MCF 10A (cell line): ENCODE data around the gene LAMB3. TPM values are rescaled to one million over a fixed set of nuclear protein-coding genes. Genes with fewer than 3 reads are reported as not detected.
A peak's percentile ranks its signal among the peaks of the same experiment; 100 is the strongest.

Experiments used
- BruUV-seq: library from RNA; stranded (reverse); fragments of 400-500 nt; replicated peaks from 2 replicates; lab custom pipeline; 2021; lab: Mats Ljungman, UMichigan
- CTCF ChIA-PET: fragments of 300-600 bp; sonication (Branson Sonifier 250); formaldehyde crosslinking; extraction: SDS; loops from one replicate; lab custom pipeline; 2021; ENCODE audit warnings: antibody characterized with exemption, inconsistent platforms; lab: Yijun Ruan, JAX
- POLR2A ChIA-PET: fragments of 300-600, 350-650 bp; sonication (Branson Sonifier 250); formaldehyde crosslinking; extraction: SDS; loops from one replicate; lab custom pipeline; 2020; ENCODE audit warnings: antibody characterized with exemption, inconsistent platforms; lab: Yijun Ruan, JAX
- DNase-seq: peaks from one replicate; pipeline ENCODE4 v3.0.0-alpha.2; 2018; ENCODE audit not compliant: unreplicated experiment
- H3K27ac Mint-ChIP-seq: one replicate; pipeline ENCODE4 v1.8.0; 2022; ENCODE audit warnings: mild to moderate bottlenecking, low read depth, mixed read lengths; ENCODE audit not compliant: unreplicated experiment
- H3K27me3 Mint-ChIP-seq: one replicate; pipeline ENCODE4 v1.8.0; 2022; ENCODE audit warnings: mixed read lengths; ENCODE audit not compliant: insufficient read depth, unreplicated experiment
- H3K36me3 Mint-ChIP-seq: one replicate; pipeline ENCODE4 v1.8.0; 2022; ENCODE audit warnings: mild to moderate bottlenecking, moderate library complexity, mixed read lengths; ENCODE audit not compliant: insufficient read depth, unreplicated experiment
- H3K4me1 Mint-ChIP-seq: one replicate; pipeline ENCODE4 v1.8.0; 2022; ENCODE audit warnings: mixed read lengths; ENCODE audit not compliant: insufficient read depth, unreplicated experiment
- H3K4me3 Mint-ChIP-seq: one replicate; pipeline ENCODE4 v1.8.0; 2022; ENCODE audit warnings: mild to moderate bottlenecking, moderate library complexity, mixed read lengths; ENCODE audit not compliant: unreplicated experiment
- H3K9me3 Mint-ChIP-seq: one replicate; pipeline ENCODE4 v1.8.0; 2022; ENCODE audit warnings: mixed read lengths; ENCODE audit not compliant: unreplicated experiment
- intact Hi-C: fragments of 100-400 bp; cut with micrococcal nuclease; formaldehyde crosslinking; loops from 2 replicates; pipeline ENCODE4 v1.14.1; 2022
- total RNA-seq: library from RNA; stranded (reverse); gene quantifications from 2 replicates; pipeline ENCODE4 v1.2.3, GENCODE V29; 2022
- TF ChIP-seq, protein P1 (sequence below): fragments of 200-600 bp; IDR thresholded peaks from one replicate; pipeline ENCODE4 v1.8.0; 2022; ENCODE audit warnings: antibody characterized with exemption, mild to moderate bottlenecking; ENCODE audit not compliant: unreplicated experiment

LAMB3 gene
- total RNA-seq, 1 experiment from 2014 or later: 1,572 TPM

DNA sequence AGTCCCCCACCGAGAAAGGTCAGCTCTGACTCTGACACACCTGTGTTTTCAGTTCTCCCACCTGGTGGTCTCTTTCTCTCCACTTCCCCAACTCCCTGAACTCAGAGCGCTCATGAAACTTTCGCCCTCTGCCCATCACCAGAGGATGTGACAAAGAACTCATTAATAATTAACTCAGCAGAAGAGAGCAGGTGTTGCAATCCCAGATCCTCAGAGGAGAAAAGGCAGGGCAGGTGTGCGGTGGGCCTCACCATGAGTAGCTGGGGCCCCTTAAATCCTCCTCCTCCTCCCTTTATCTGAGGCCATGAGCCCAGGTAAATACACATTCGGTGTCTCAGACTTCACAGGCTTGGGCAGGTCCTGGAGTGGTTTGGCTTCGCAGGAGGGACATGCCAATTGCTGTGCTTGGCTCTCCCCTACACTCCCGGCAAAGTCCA lies 1.7 kb upstream of the LAMB3 start:
- Mint-ChIP-seq H3K9me3 (no peaks in the 10 kb centered on the region), H3K27me3 (no peaks in the 10 kb centered on the region), H3K4me1 (peaks cover 85% of the 10 kb centered on the region), H3K36me3 (peaks cover 27% of the 10 kb centered on the region), H3K4me3 (peak overlapping the region; percentile 37), H3K27ac (peak overlapping the region; percentile 99)
- intact Hi-C loops: loop anchor here (1.0 to 10.0 kb wide), 4 partner anchors 38 to 249 kb away; no protein-coding TSS in a partner anchor
- no TSS peak for BruUV-seq
- POLR2A ChIA-PET: interaction anchor here (0.9 to 18.4 kb wide), 24 partner anchors 8 to 284 kb away, joined by 3 to 458 read pairs (median 12); partner anchors contain the start of genes C1orf74, G0S2 and IRF6
- peak; percentile 71 for DNase-seq
- TF ChIP-seq, protein P1, sequence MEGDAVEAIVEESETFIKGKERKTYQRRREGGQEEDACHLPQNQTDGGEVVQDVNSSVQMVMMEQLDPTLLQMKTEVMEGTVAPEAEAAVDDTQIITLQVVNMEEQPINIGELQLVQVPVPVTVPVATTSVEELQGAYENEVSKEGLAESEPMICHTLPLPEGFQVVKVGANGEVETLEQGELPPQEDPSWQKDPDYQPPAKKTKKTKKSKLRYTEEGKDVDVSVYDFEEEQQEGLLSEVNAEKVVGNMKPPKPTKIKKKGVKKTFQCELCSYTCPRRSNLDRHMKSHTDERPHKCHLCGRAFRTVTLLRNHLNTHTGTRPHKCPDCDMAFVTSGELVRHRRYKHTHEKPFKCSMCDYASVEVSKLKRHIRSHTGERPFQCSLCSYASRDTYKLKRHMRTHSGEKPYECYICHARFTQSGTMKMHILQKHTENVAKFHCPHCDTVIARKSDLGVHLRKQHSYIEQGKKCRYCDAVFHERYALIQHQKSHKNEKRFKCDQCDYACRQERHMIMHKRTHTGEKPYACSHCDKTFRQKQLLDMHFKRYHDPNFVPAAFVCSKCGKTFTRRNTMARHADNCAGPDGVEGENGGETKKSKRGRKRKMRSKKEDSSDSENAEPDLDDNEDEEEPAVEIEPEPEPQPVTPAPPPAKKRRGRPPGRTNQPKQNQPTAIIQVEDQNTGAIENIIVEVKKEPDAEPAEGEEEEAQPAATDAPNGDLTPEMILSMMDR: no peak
- CTCF ChIA-PET: interaction anchor here (0.6 to 21.0 kb wide), 26 partner anchors 8 to 239 kb away, joined by 3 to 564 read pairs (median 6); partner anchors contain the start of genes G0S2 and UTP25

DNA sequence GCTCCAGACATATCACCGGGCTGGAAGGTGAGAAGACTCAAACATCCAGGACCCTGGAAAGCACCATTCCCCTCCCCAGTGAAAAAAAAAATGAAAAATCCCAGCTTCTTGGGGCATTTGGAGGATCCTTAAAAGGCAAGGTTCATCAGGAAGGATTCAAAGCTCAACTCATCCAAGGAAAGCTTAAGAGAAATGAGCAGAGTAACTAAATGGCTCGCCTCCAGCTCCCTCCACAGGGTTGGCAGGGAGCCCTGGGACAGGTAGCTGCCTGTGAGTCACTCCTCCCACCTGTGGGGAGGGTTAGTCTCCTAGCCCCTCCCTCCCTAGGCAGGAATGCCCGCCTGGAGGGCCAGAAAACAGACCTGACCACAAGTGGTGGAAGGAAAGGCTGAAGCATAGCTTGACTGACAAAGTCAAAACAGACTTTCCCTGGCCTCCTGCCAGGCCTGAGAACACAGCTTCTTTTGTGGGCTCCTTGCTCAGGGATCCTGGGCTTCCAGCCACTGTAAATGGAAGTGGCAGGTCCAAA lies 712 bp upstream of the LAMB3 start:
- TF ChIP-seq, protein P1: no peak
- POLR2A ChIA-PET: interaction anchor here (0.5 to 18.4 kb wide), 45 partner anchors 9 to 1875 kb away, joined by 3 to 458 read pairs (median 5); partner anchors contain the start of genes C1orf74, G0S2, HSD11B1 and IRF6
- no peaks in the 10 kb centered on the region for H3K27me3 Mint-ChIP-seq
- H3K36me3 Mint-ChIP-seq: peaks cover 37% of the 10 kb centered on the region
- H3K4me3 Mint-ChIP-seq: peak overlapping the region; percentile 83
- H3K27ac Mint-ChIP-seq: peak overlapping the region; percentile 99
- BruUV-seq: no TSS peak
- peak; percentile 100 for DNase-seq
- CTCF ChIA-PET: interaction anchor here (0.6 to 21.0 kb wide), 31 partner anchors 9 to 875 kb away, joined by 3 to 564 read pairs (median 6); partner anchors contain the start of genes G0S2, IRF6 and UTP25
- H3K9me3 Mint-ChIP-seq: no peaks in the 10 kb centered on the region
- peaks cover 80% of the 10 kb centered on the region for H3K4me1 Mint-ChIP-seq
- intact Hi-C loops: loop anchor here (1.0 to 10.0 kb wide), 5 partner anchors 20 to 248 kb away; no protein-coding TSS in a partner anchor

DNA sequence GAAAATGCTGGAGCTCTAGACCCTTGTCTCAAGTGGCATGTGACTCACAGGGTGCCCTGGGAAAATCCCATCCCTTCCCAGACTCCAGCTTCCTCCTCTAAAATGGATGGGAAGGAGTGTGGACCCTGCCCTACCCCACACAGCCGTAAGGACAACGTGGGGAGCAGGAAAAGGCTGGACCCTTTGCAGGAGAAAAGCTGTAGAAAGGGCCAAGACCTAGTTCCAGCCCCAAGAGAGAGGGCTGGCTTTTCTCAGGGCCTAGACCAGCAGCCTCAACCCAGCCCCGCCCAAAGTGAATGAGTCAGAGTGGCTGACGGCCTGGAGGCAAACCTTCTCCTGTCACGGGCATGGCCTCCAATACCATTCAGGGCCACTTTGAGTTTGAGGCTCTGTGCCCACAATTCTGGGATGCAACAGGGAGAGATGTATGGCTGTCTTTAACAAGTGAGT lies 1.1 kb downstream of the LAMB3 start:
- ChIA-PET CTCF (interaction anchor here (0.5 to 21.0 kb wide), 20 partner anchors 8 to 212 kb away, joined by 3 to 564 read pairs (median 10); partner anchors contain the start of gene G0S2), POLR2A (interaction anchor here (0.6 to 18.4 kb wide), 18 partner anchors 8 to 220 kb away, joined by 3 to 458 read pairs (median 22); partner anchors contain the start of genes G0S2, IRF6 and UTP25)
- BruUV-seq: no TSS peak
- peaks cover 80% of the 10 kb centered on the region for H3K4me1 Mint-ChIP-seq
- H3K27ac Mint-ChIP-seq: peak overlapping the region; percentile 99
- H3K27me3 Mint-ChIP-seq: no peaks in the 10 kb centered on the region
- H3K4me3 Mint-ChIP-seq: peak overlapping the region; percentile 83
- H3K9me3 Mint-ChIP-seq: no peaks in the 10 kb centered on the region
- TF ChIP-seq, protein P1: no peak
- intact Hi-C loops: loop anchor here (2.0 to 10.0 kb wide), 2 partner anchors 14 to 246 kb away; no protein-coding TSS in a partner anchor
- H3K36me3 Mint-ChIP-seq: peaks cover 49% of the 10 kb centered on the region
- DNase-seq: peak; percentile 99

DNA sequence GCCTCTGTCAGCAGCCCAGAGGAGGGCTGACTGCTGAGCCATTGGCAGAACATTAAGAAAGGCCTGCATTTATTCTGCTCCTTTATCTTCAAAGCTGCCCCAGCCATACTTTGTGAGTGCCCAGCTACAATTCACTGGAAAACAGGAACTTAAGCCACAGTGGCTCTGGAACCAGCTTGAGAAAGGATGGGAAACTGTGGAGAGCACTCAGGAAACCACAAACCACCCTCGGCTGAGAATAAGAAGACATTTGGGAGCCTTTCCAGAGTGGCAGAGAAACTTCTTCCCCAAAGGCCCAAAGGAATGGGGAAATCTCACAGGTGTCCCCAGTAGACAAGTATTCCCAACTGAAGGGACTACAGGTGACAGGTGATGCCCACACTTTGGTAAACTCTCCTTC lies 1.8 kb downstream of the LAMB3 start:
- peaks cover 80% of the 10 kb centered on the region for H3K4me1 Mint-ChIP-seq
- DNase-seq: peak; percentile 54
- H3K27ac Mint-ChIP-seq: peak overlapping the region; percentile 99
- POLR2A ChIA-PET: interaction anchor here (0.6 to 18.4 kb wide), 20 partner anchors 8 to 263 kb away, joined by 3 to 458 read pairs (median 10); partner anchors contain the start of genes G0S2 and IRF6
- H3K36me3 Mint-ChIP-seq: peaks cover 56% of the 10 kb centered on the region
- intact Hi-C loops: loop anchor here (2.0 to 10.0 kb wide), 2 partner anchors 14 to 246 kb away; no protein-coding TSS in a partner anchor
- TF ChIP-seq, protein P1: no peak
- peak overlapping the region; percentile 83 for H3K4me3 Mint-ChIP-seq
- BruUV-seq: no TSS peak
- no peaks in the 10 kb centered on the region for H3K27me3 Mint-ChIP-seq
- CTCF ChIA-PET: interaction anchor here (0.5 to 21.0 kb wide), 26 partner anchors 9 to 211 kb away, joined by 3 to 564 read pairs (median 6); no protein-coding TSS in a partner anchor
- no peaks in the 10 kb centered on the region for H3K9me3 Mint-ChIP-seq
